ENCODE measurements around the gene AAK1.
A peak's percentile ranks its signal among the peaks of the same experiment; 100 is the strongest.

Gene AAK1

DNA sequence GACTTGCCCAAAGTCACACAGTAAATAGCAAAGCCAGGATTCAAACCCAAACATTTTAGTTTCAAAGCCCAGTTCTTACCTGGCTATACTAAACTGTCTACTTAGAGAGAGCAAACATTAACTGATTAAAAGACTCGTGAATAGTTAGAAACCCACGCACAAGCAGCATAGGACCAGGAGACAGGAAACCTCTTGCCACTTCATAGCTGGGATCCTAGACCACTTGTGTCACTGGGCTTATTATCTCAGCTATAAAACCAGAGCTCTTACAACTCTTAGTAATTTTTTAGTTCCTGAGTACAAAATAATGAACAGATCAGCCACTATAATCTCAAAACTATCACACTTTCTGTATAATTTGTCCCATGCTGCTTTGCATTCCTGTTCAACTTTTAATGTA lies 2.4 kb upstream of the AAK1 start:
- peaks cover 55 to 60% of the 10 kb centered on the region in 2 donors for H3K4me1 Mint-ChIP-seq (ENCODE audit: low read depth in 2 of 2)
- H3K36me3 Mint-ChIP-seq (ENCODE audit: insufficient read depth), result peaks cover 46% of the 10 kb centered on the region
- DNase-seq (no peak), ATAC-seq (replicated peaks) (no peak)
- peak overlapping the region; percentile 88 to 92 for H3K4me3 Mint-ChIP-seq
- no peaks in the 10 kb centered on the region for H3K27me3 Mint-ChIP-seq
- H3K27ac Mint-ChIP-seq, result peak overlapping the region; percentile 96 to 98
- no peaks in the 10 kb centered on the region for H3K9me3 Mint-ChIP-seq

DNA sequence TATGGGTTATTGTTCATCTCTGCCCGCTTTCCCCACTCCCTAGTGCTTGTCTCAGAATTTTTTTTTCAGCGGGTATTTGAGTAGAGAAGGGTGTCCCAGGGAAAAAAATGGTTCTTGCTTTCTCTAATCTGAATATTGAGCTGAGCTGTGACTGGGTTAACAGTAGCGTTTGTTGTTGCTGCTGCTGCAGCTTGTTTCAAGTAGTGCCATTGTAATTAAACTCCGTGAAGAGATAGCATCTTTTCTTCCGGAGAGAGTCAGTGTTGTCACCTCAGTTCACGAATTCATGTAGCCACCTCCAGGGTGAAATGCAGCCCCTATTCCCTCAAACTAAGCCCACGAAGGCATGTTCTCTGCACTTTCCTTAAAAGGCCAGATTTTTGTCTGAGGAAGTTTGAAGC lies 1.5 kb upstream of the AAK1 start:
- Mint-ChIP-seq H3K27me3 (no peaks in the 10 kb centered on the region), H3K36me3 (ENCODE audit: insufficient read depth) (peaks cover 43% of the 10 kb centered on the region), H3K4me1 (ENCODE audit: low read depth in 2 of 2) (peaks cover 56 to 60% of the 10 kb centered on the region in 2 donors), H3K4me3 (peak overlapping the region; percentile 88 to 92), H3K27ac (peak overlapping the region; percentile 96 to 98), H3K9me3 (no peaks in the 10 kb centered on the region)
- peak; percentile 24 to 50 (median 39) for DNase-seq
- peak; percentile 46 for ATAC-seq (replicated peaks)

DNA sequence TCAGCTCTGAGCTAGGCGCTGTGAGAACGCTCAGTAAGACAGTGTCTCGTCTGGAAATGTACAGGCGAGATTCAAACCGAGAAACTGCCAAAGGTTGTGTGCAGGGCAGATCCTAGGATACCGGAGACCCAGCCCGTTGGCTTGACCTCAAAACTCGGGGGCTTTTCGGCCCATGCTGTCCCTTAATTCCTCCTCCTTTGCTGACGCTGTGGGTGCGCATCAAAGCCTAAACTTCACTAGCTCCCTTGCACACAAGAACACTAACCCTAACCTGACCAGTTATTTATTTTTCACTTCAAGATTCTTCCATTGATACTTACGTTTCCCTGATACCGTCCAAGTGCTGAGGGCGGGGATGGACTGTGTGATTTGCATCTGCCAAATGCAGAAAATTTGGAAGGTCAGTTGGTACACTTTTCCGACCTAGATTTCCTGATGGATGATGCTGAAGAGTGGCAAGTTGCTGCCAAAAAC lies 1.0 kb upstream of the AAK1 start:
- Mint-ChIP-seq H3K27ac (peak overlapping the region; percentile 96 to 98), H3K36me3 (ENCODE audit: insufficient read depth) (peaks cover 38% of the 10 kb centered on the region), H3K4me3 (peak overlapping the region; percentile 88 to 92), H3K27me3 (no peaks in the 10 kb centered on the region), H3K4me1 (ENCODE audit: low read depth in 2 of 2) (peaks cover 57 to 63% of the 10 kb centered on the region in 2 donors), H3K9me3 (no peaks in the 10 kb centered on the region)
- ATAC-seq (replicated peaks) (peak; percentile 48), DNase-seq (no peak)

DNA sequence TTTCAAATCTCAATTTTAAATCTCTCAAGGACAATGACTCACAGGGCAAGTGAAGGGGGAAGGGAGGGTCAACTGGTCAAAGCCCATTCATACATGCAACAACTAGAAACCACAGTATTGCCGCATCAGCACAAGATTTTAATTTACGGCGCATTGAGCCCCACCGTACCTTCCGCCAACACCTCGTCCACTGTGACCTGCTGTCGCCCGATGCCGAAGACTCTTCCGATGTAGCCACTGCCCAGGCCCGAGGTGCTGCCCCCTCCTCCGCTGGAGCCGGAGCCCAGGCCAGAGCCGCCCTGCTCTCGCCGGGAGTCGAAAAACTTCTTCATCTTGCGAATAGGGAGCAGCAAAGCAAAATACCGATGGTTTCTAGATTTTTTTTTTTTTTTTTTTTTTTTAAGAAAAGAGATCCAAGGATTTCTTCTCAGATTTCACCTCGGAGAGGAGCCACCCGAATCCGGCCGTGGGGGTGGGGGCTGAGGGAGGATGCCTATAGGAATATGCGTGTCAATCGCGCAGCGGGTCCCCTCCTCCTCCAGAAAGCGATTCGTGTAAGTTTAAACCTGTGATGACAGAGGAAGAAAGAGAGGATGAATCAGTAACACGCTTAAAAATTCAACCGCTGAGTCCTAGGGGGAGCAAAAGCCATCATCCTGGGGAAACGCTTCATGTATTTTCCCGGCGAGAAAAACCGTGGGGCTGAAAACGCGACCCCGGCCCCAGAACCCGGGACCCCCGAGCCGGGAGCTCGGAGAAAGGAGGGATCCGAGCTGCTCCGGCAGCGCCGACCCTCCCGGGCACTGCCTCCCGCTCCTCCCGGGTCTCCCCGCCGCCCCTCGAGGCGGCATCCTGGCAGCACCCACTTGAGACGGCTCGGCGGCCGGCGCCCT lies 584 bp downstream of the AAK1 start:
- DNase-seq, result peak in 2 of 3 experiments; percentile 17 to 33
- no peak for ATAC-seq (replicated peaks)
- H3K36me3 Mint-ChIP-seq (ENCODE audit: insufficient read depth), result peaks cover 37% of the 10 kb centered on the region

DNA sequence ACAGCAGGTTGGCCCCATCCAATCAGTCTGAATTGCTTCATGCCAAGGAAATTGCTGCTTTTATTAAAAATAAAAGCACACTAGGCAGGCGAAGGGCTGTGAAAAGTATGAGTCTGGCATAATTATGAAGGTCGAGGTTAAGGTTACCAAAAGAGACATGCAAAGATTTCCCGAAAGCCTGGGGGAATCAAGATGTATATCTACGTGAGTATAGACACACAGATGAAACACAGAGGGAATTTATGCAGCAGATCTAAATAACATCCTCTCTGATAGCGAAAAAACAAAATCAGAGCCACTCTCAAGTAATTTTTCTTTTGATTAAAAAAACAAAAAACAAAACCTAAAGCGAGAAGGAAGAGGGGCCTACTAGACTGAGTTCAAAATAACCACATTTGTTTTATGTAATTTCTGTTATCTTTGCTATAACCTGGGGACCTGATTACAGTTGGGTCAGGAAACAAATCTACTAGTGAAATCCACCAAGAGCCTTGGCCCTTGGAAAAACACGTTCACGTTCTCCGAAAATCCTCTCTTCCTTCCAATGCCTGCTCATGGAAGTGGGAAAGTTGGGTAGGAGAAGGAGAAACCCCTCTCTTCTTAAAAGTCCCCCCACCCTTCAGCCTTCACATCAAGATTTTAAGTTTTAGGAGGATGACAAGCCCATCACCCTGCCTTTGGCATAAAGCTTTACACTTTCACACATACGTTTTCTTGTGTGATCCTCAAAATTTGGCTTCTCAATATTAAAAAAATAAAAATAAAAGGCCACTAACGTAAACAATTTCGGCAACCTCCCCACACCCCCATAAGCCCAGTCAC lies 1.4 kb downstream of the AAK1 start:
- H3K36me3 Mint-ChIP-seq (ENCODE audit: insufficient read depth), result peaks cover 38% of the 10 kb centered on the region

More for the DNA sequence above, 584 bp downstream of the AAK1 start:
- Mint-ChIP-seq H3K27ac (peak overlapping the region; percentile 96 to 98), H3K27me3 (no peaks in the 10 kb centered on the region), H3K4me1 (ENCODE audit: low read depth in 2 of 2) (peaks cover 69 to 75% of the 10 kb centered on the region in 2 donors), H3K9me3 (no peaks in the 10 kb centered on the region), H3K4me3 (peak overlapping the region; percentile 88 to 92)

DNA sequence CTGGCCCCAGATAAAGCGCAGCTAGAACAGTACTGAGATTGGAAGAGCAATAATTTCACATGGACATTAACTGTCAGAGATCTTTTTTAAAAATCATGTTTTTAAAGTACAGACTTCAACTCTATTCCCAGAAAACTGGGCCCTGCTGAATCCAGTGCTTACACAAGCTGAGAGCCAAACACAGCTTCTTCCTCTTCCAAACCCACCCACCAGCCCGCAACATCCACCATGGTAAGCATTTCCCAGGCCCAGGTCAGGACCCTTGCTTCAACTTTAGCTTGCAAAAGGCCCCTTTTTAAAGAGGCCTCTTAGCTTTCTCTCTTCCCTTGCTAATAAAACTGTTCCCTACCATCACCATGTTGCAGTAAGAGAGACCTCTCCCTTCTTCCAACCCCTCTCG lies 2.1 kb downstream of the AAK1 start:
- Mint-ChIP-seq H3K4me3 (peak overlapping the region; percentile 88 to 92), H3K9me3 (no peaks in the 10 kb centered on the region), H3K36me3 (ENCODE audit: insufficient read depth) (peaks cover 38% of the 10 kb centered on the region), H3K27ac (peak overlapping the region; percentile 96 to 98), H3K27me3 (no peaks in the 10 kb centered on the region), H3K4me1 (ENCODE audit: low read depth in 2 of 2) (peaks cover 68 to 75% of the 10 kb centered on the region in 2 donors)
- no peak for DNase-seq
- ATAC-seq (replicated peaks), result no peak

More for the DNA sequence above, 1.4 kb downstream of the AAK1 start:
- H3K4me1 Mint-ChIP-seq (ENCODE audit: low read depth in 2 of 2), result peaks cover 72 to 79% of the 10 kb centered on the region in 2 donors
- DNase-seq, result no peak
- H3K4me3 Mint-ChIP-seq, result peak overlapping the region; percentile 88 to 92
- no peaks in the 10 kb centered on the region for H3K9me3 Mint-ChIP-seq
- ATAC-seq (replicated peaks), result no peak
- no peaks in the 10 kb centered on the region for H3K27me3 Mint-ChIP-seq
- peak overlapping the region; percentile 96 to 98 for H3K27ac Mint-ChIP-seq

DNA sequence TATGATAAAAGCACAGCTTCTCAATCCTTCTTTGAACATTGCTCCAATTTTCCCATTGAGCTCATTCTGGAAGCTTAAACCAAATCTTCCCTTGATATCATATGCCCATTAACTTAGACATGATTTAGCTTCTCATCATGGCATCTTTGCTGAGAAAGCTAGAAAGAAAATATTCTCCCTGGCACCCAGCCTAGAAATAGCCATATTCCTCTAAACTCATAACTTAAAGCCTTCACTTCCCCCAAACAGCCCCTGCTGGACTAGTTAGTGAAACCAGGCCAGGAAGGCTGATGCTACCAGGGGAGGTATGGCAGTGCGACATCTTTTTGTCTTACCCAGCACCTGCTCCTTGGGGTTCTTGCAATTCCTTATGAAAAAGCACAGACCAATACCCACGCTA lies 4.3 kb downstream of the AAK1 start:
- Mint-ChIP-seq H3K9me3 (no peaks in the 10 kb centered on the region), H3K4me1 (ENCODE audit: low read depth in 2 of 2) (peaks cover 54 to 67% of the 10 kb centered on the region in 2 donors), H3K36me3 (ENCODE audit: insufficient read depth) (peaks cover 28% of the 10 kb centered on the region), H3K4me3 (peak overlapping the region; percentile 88 to 92), H3K27me3 (no peaks in the 10 kb centered on the region), H3K27ac (peak overlapping the region; percentile 96 to 98)
- ATAC-seq (replicated peaks) (no peak), DNase-seq (no peak)

DNA sequence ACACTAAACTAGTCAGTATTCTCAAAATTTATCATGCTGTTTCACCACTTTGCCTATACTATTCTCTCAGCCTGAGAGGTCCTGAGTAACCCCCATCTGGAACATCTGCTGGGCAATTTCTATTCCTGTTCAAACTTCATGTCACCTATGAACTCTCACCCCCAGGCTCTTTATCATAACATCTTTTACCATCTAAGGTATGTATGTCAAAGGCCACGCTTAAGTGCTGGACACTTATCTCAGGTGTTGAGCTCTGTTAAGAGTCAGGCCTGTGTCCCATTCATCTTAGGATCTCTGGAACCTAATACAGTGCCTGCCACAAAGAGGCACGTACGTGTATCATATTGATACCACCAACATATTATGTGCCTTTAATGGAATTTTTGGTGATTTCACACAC lies 4.9 kb downstream of the AAK1 start:
- H3K4me1 Mint-ChIP-seq (ENCODE audit: low read depth in 2 of 2), result peaks cover 54 to 70% of the 10 kb centered on the region in 2 donors
- peak overlapping the region; percentile 7 to 96 for H3K27ac Mint-ChIP-seq
- peaks cover 24% of the 10 kb centered on the region for H3K36me3 Mint-ChIP-seq (ENCODE audit: insufficient read depth)
- DNase-seq (no peak), ATAC-seq (replicated peaks) (no peak)
- peak overlapping the region; percentile 52 to 88 for H3K4me3 Mint-ChIP-seq
- H3K9me3 Mint-ChIP-seq, result no peaks in the 10 kb centered on the region
- no peaks in the 10 kb centered on the region for H3K27me3 Mint-ChIP-seq

DNA sequence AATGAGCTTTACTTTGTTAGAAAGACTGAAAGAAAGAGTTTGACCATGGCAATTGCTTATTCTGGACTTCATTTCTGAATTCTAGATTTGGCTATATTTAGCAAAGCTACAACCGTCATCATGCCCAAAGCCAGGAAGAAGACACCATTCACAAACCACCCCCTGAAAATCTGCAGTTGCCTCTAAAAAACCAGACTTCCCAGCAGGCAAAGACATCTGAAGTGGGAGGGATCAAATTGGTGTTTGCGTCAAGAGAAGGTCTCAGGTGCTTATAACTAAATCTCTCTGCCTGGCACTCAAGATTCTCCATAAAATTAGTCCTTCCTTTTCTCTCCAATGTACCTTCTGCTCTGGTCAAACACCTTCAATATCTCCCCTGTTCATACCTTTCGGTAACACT lies 5.6 kb downstream of the AAK1 start:
- ATAC-seq (replicated peaks) (no peak), DNase-seq (no peak)
- Mint-ChIP-seq H3K36me3 (ENCODE audit: insufficient read depth) (peaks cover 20% of the 10 kb centered on the region), H3K4me1 (ENCODE audit: low read depth in 2 of 2) (peaks cover 54 to 72% of the 10 kb centered on the region in 2 donors), H3K27me3 (no peaks in the 10 kb centered on the region), H3K4me3 (peak overlapping the region; percentile 52 to 88), H3K9me3 (no peaks in the 10 kb centered on the region), H3K27ac (peak overlapping the region; percentile 7 to 96)

DNA sequence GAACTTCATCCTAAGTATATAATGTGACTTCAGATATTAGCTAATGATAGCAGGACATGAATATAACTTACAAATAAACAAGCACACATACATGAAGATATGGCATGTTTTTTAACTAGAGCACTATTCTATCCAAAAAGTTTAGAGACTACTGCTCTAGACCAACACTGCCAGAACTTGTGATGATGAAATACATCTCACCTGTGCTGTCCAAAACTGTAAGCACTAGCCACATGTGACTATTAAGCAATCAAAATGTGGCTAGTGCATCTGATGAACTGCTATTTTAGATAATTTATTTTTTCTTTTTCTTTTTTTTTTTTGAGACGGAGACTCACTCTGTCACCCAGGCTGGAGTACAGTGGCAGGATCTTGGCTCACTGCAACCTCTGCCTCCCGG lies 7.1 kb downstream of the AAK1 start:
- peaks cover 60 to 73% of the 10 kb centered on the region in 2 donors for H3K4me1 Mint-ChIP-seq (ENCODE audit: low read depth in 2 of 2)
- H3K27ac Mint-ChIP-seq, result peak overlapping the region in 1 of 2 donors; percentile 13
- no peak overlapping the region for H3K4me3 Mint-ChIP-seq
- H3K27me3 Mint-ChIP-seq, result no peaks in the 10 kb centered on the region
- H3K9me3 Mint-ChIP-seq, result no peaks in the 10 kb centered on the region
- no peak for DNase-seq
- peak; percentile 28 for ATAC-seq (replicated peaks)
- peaks cover 16% of the 10 kb centered on the region for H3K36me3 Mint-ChIP-seq (ENCODE audit: insufficient read depth)

DNA sequence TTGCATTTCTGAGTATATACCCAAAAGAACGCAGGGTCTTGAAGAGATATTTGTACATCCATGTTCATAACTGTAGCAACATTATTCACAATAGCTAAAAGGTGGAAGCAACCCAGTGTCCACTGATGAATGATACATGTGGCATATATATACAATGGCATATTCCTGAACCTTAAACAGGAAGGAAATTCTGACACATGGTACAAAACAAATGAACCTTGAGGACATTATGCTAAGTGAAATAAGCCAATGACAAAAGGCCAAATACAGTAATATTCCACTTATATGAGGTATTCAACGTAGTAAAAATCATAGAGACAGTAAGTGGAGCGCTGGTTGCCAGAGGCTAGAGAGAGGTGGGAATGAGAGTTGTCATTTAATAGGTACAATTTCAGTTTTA lies 8.1 kb downstream of the AAK1 start:
- Mint-ChIP-seq H3K36me3 (ENCODE audit: insufficient read depth) (peaks cover 17% of the 10 kb centered on the region), H3K4me3 (peak overlapping the region in 1 of 2 donors; percentile 4), H3K4me1 (ENCODE audit: low read depth in 2 of 2) (peaks cover 59 to 73% of the 10 kb centered on the region in 2 donors), H3K27me3 (no peaks in the 10 kb centered on the region), H3K9me3 (no peaks in the 10 kb centered on the region), H3K27ac (no peak overlapping the region)
- ATAC-seq (replicated peaks) (no peak), DNase-seq (no peak)

DNA sequence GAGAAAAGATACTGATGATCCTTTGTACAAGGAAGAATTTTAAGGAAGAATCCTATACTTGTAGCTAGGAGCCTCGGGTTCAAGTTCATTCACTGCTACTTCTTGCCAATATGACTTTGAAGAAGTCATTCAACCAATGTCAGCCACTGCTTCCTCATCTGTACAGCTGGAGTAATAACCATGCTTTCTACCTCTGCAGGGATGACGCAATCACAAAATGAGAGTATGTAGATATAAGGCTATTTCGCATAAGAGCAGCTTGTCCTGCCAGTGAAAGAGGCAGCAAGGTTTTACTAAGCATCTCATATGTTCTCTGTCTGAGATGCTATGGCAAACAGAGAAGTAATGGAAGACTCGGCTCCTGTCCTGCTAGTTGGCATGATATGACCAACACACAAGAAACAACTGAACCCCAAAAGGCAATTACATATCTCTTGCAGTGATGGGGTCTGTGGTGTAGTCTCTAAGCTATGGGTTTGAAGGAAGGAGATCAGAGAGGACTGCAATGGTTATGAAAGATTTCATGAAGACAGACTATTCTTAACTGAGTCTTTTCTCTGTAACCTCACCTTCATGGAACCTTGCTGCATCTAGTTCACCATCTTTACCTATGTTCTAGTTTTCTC lies 9.2 kb downstream of the AAK1 start:
- Mint-ChIP-seq H3K36me3 (ENCODE audit: insufficient read depth) (peaks cover 17% of the 10 kb centered on the region), H3K4me1 (ENCODE audit: low read depth in 2 of 2) (peaks cover 50 to 63% of the 10 kb centered on the region in 2 donors), H3K4me3 (no peak overlapping the region), H3K27ac (peak overlapping the region in 1 of 2 donors; percentile 39), H3K9me3 (no peaks in the 10 kb centered on the region), H3K27me3 (no peaks in the 10 kb centered on the region)
- DNase-seq (no peak), ATAC-seq (replicated peaks) (peak; percentile 39)

DNA sequence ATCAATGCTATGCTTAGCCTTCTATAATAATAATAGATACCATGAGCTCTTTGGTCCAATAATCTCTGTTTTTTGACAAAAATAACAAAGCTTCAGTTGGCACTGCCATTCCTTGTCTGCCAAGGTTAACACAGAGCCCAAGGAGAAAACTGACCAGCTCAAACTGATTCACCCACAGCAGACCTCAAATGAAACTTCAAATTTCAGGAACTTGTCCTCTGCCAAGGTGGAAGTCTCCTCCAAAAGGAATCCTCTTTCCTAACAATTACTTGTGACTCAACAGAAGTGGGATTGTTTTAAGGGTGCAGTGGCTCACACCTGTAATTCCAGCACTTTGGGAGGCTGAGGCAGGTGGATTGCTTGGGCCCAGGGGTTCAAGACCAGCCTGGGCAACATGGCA lies 12.1 kb downstream of the AAK1 start:
- peaks cover 30 to 41% of the 10 kb centered on the region in 2 donors for H3K4me1 Mint-ChIP-seq (ENCODE audit: low read depth in 2 of 2)
- DNase-seq (no peak), ATAC-seq (replicated peaks) (no peak)
- peaks cover 7% of the 10 kb centered on the region for H3K36me3 Mint-ChIP-seq (ENCODE audit: insufficient read depth)
- no peaks in the 10 kb centered on the region for H3K9me3 Mint-ChIP-seq
- H3K4me3 Mint-ChIP-seq, result peak overlapping the region; percentile 15 to 34
- no peaks in the 10 kb centered on the region for H3K27me3 Mint-ChIP-seq
- no peak overlapping the region for H3K27ac Mint-ChIP-seq

Measured in effector memory CD8-positive, alpha-beta T cell (primary cell).